ENCODE data around the gene CCNE1. TPM values are rescaled to one million over a fixed set of nuclear protein-coding genes. Genes with fewer than 3 reads are reported as not detected.
"Not testable (repeated sequence)": the region's sequence is repeated elsewhere in the genome, so short reads cannot be mapped to it uniquely, and the experiment has no call there.

CCNE1 gene
- total and polyA plus RNA-seq, 2 donors: 3.4 to 8.2 TPM

- Histone ChIP-seq H3K27ac (ENCODE audit: low read depth in 1 of 2, low read length in 1 of 2) (no peak overlapping the region), H3K4me3 (ENCODE audit: low read length in 2 of 2) (no peak overlapping the region), H3K9me3 (ENCODE audit: control insufficient read depth in 2 of 2, insufficient read depth in 1 of 2, low read length in 1 of 2) (no peaks in the 10 kb centered on the region), H3K4me1 (ENCODE audit: control insufficient read depth in 2 of 2, insufficient read depth in 2 of 2, low read length in 2 of 2) (no peaks in the 10 kb centered on the region), H3K36me3 (ENCODE audit: control insufficient read depth in 2 of 2, insufficient read depth in 2 of 2, low read length in 1 of 2) (no peaks in the 10 kb centered on the region), H3K27me3 (ENCODE audit: control insufficient read depth in 2 of 2, insufficient read depth in 1 of 2, low read length in 1 of 2) (no peaks in the 10 kb centered on the region)
- DNase-seq (ENCODE audit: low read depth in 6 of 9, low spot score in 9 of 9): no peak
- 95% methylated on average over 9 of the region's 9 CpGs for WGBS
Observed at GRCh38 chr19:29798774-29799497, 12.9 kb upstream of the CCNE1 start.

DNA sequence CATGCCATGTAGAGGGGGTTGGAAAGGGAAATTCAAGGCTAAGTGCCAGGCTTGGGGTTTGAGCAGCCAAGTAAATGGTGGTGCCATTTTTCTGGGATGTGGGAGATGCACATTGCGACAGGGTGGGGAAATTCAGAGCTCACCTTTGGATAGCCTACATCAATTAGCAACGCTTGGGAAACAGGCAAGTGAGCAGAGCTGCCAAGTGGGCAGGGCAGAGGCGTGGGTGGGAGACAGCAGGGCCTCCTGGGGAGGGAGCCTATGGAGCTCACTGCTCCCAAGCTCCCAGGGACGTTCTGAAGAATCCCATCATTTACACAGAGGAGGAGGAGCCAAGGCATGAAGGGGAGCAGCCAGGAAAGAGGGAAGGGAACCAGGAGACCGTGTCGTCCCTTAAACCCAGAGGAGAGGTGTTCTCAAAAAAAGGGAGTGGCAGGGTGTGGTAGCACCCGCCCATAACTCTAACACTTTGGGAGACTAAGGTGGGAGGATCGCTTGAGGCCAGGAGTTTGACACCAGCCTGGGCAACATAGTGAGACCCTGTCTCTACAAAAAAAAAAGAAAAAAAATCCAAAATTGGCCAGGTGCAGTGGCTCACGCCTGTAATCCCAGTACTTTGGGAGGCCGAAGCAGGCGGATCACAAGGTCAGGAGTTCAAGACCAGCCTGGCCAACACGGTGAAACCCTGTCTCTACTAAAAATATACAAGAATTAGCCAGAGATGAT lies 11.5 kb upstream of the CCNE1 start:
- DNase-seq (ENCODE audit: low read depth in 6 of 9, low spot score in 9 of 9): no peak
- H3K27me3 ChIP-seq (ENCODE audit: control insufficient read depth in 2 of 2, insufficient read depth in 1 of 2, low read length in 1 of 2): no peaks in the 10 kb centered on the region
- no peak overlapping the region for H3K27ac ChIP-seq (ENCODE audit: low read depth in 1 of 2, low read length in 1 of 2)
- no peaks in the 10 kb centered on the region for H3K9me3 ChIP-seq (ENCODE audit: control insufficient read depth in 2 of 2, insufficient read depth in 1 of 2, low read length in 1 of 2)
- WGBS: 94% methylated on average over 12 of the region's 12 CpGs
- no peaks in the 10 kb centered on the region for H3K36me3 ChIP-seq (ENCODE audit: control insufficient read depth in 2 of 2, insufficient read depth in 2 of 2, low read length in 1 of 2)
- H3K4me1 ChIP-seq (ENCODE audit: control insufficient read depth in 2 of 2, insufficient read depth in 2 of 2, low read length in 2 of 2): no peaks in the 10 kb centered on the region
- no peak overlapping the region for H3K4me3 ChIP-seq (ENCODE audit: low read length in 2 of 2)

- H3K27ac ChIP-seq (ENCODE audit: low read depth in 1 of 2, low read length in 1 of 2); DNase-seq (ENCODE audit: low read depth in 6 of 9, low spot score in 9 of 9); H3K27me3 ChIP-seq (ENCODE audit: control insufficient read depth in 2 of 2, insufficient read depth in 1 of 2, low read length in 1 of 2); H3K4me3 ChIP-seq (ENCODE audit: low read length in 2 of 2); H3K9me3 ChIP-seq (ENCODE audit: control insufficient read depth in 2 of 2, insufficient read depth in 1 of 2, low read length in 1 of 2); H3K36me3 ChIP-seq (ENCODE audit: control insufficient read depth in 2 of 2, insufficient read depth in 2 of 2, low read length in 1 of 2); H3K4me1 ChIP-seq (ENCODE audit: control insufficient read depth in 2 of 2, insufficient read depth in 2 of 2, low read length in 2 of 2): not testable (repeated sequence)
- WGBS: 97% methylated on average over 13 of the region's 13 CpGs
Observed at GRCh38 chr19:29803951-29804350, 7.8 kb upstream of the CCNE1 start.

DNA sequence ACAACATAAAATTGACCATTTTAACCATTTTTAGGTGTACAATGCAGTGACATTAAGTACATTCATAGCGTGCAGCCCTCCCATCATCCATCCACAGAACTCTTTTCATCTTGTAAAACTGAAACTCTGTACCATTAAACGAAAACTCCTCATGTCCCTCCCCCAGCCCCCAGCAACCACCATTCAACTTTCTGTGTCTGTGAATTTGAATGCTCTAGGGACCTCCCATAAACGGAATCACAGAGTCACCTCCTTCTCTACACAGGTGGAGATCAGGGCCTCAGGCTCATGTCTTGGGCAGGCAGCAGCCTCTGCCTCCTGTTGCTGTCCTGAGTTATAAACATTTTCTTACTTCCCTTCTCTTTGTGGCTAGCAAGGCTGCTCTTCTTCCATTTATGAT lies 7.3 kb upstream of the CCNE1 start:
- H3K9me3 ChIP-seq (ENCODE audit: control insufficient read depth in 2 of 2, insufficient read depth in 1 of 2, low read length in 1 of 2): no peaks in the 10 kb centered on the region
- H3K27ac ChIP-seq (ENCODE audit: low read depth in 1 of 2, low read length in 1 of 2): no peak overlapping the region
- WGBS: 63% methylated on average over 3 of the region's 3 CpGs
- no peak for DNase-seq (ENCODE audit: low read depth in 6 of 9, low spot score in 9 of 9)
- no peaks in the 10 kb centered on the region for H3K4me1 ChIP-seq (ENCODE audit: control insufficient read depth in 2 of 2, insufficient read depth in 2 of 2, low read length in 2 of 2)
- no peaks in the 10 kb centered on the region for H3K36me3 ChIP-seq (ENCODE audit: control insufficient read depth in 2 of 2, insufficient read depth in 2 of 2, low read length in 1 of 2)
- H3K27me3 ChIP-seq (ENCODE audit: control insufficient read depth in 2 of 2, insufficient read depth in 1 of 2, low read length in 1 of 2): no peaks in the 10 kb centered on the region
- no peak overlapping the region for H3K4me3 ChIP-seq (ENCODE audit: low read length in 2 of 2)

DNA sequence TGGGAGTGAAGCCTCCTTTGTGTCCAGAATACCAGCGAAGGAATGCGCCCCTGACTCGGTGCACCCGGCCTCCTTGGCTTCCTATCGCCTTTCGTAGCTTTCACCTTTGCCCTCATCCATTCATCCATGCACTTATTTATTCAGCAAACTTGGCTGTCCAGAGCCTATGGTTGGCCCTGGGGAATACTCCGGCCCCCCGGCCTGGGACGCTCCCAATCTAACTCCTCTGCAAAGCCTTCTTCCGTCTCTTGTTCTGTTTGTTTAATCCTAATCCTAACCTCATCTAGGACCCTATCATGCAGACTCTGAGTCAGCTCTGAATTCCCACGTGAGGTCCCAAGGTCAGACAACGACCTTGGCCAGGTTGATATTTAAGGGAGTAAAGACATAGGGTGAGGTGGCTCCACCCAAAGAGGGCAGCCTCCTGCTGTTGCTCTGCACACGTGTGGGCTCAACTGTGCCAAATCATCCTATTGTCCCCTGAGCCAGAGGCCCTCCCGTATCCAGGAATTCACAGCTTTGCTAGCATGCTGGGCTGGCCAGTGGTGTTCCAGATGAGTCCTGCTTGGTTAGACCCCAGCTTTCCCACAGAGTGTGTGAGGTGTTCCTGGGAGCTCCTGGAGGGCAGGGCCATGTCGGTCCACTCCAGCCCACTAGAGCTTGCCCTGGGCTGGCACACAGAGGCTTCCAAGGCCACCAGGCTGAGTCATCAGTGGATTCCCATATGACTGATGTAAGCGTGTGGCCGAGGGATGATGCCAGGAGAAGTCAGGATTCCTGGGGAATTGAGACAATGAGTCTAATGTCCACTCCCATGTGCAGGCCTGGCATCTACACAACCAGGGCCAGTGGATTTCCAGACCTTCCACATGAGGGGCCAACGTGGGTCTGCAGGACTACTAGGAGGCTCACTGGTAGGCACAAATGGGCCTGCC lies 6.5 kb upstream of the CCNE1 start:
- Histone ChIP-seq H3K4me1 (ENCODE audit: control insufficient read depth in 2 of 2, insufficient read depth in 2 of 2, low read length in 2 of 2) (no peaks in the 10 kb centered on the region), H3K9me3 (ENCODE audit: control insufficient read depth in 2 of 2, insufficient read depth in 1 of 2, low read length in 1 of 2) (no peaks in the 10 kb centered on the region), H3K36me3 (ENCODE audit: control insufficient read depth in 2 of 2, insufficient read depth in 2 of 2, low read length in 1 of 2) (no peaks in the 10 kb centered on the region), H3K4me3 (ENCODE audit: low read length in 2 of 2) (no peak overlapping the region), H3K27ac (ENCODE audit: low read depth in 1 of 2, low read length in 1 of 2) (peak overlapping the region in 1 of 2 donors; percentile 55), H3K27me3 (ENCODE audit: control insufficient read depth in 2 of 2, insufficient read depth in 1 of 2, low read length in 1 of 2) (no peaks in the 10 kb centered on the region)
- DNase-seq (ENCODE audit: low read depth in 6 of 9, low spot score in 9 of 9): no peak
- 96% methylated on average over 18 of the region's 18 CpGs for WGBS

DNA sequence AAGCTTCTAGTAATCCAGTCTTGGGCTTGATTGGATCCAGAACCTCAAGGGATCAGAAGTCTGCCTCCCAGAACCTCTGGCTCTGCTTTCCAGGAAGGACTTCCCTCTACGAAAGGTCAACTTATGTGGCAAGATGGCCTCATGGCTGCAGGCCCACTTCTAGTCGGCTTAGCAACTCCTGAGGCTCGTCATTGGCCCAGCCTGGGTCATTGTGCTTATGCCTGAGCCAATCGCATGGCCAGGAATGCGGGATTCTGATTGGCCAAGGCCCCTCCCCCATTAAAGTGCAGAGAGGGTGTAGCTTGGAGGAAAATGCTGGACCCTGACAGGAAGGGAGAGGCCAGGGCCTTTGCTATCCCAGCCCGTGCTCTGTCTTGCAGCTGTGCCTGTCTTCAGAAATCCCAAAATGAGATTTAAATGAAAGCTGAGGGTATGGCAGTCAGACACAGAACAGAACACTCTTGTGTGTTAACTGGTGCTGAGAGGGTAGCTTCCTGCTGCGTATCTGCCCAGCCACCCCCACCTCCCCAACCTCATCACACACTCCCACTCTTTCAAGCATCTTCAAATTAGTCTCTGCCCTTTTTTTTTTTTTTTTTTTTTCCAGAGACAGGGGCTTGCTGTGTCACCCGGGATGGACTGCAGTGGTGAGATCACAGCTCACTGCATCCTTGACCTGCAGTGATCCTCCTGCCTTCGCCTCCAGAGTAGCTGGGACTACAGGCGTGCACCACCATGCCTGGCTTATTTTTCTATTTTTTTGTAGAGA lies 5.5 kb upstream of the CCNE1 start:
- WGBS: 97% methylated on average over 10 of the region's 10 CpGs
- no peak overlapping the region for H3K4me3 ChIP-seq (ENCODE audit: low read length in 2 of 2)
- H3K27ac ChIP-seq (ENCODE audit: low read depth in 1 of 2, low read length in 1 of 2): no peak overlapping the region
- H3K4me1 ChIP-seq (ENCODE audit: control insufficient read depth in 2 of 2, insufficient read depth in 2 of 2, low read length in 2 of 2): peaks cover 4% of the 10 kb centered on the region in 2 donors
- H3K27me3 ChIP-seq (ENCODE audit: control insufficient read depth in 2 of 2, insufficient read depth in 1 of 2, low read length in 1 of 2): no peaks in the 10 kb centered on the region
- H3K9me3 ChIP-seq (ENCODE audit: control insufficient read depth in 2 of 2, insufficient read depth in 1 of 2, low read length in 1 of 2): no peaks in the 10 kb centered on the region
- no peak for DNase-seq (ENCODE audit: low read depth in 6 of 9, low spot score in 9 of 9)
- no peaks in the 10 kb centered on the region for H3K36me3 ChIP-seq (ENCODE audit: control insufficient read depth in 2 of 2, insufficient read depth in 2 of 2, low read length in 1 of 2)

- peaks cover 4% of the 10 kb centered on the region in 2 donors for H3K4me1 ChIP-seq (ENCODE audit: control insufficient read depth in 2 of 2, insufficient read depth in 2 of 2, low read length in 2 of 2)
- no peak for DNase-seq (ENCODE audit: low read depth in 6 of 9, low spot score in 9 of 9)
- no peaks in the 10 kb centered on the region for H3K36me3 ChIP-seq (ENCODE audit: control insufficient read depth in 2 of 2, insufficient read depth in 2 of 2, low read length in 1 of 2)
- no peaks in the 10 kb centered on the region for H3K9me3 ChIP-seq (ENCODE audit: control insufficient read depth in 2 of 2, insufficient read depth in 1 of 2, low read length in 1 of 2)
- no peaks in the 10 kb centered on the region for H3K27me3 ChIP-seq (ENCODE audit: control insufficient read depth in 2 of 2, insufficient read depth in 1 of 2, low read length in 1 of 2)
- 97% methylated on average over 6 of the region's 6 CpGs for WGBS
- no peak overlapping the region for H3K27ac ChIP-seq (ENCODE audit: low read depth in 1 of 2, low read length in 1 of 2)
- H3K4me3 ChIP-seq (ENCODE audit: low read length in 2 of 2): no peak overlapping the region
Observed at GRCh38 chr19:29807178-29807577, 4.6 kb upstream of the CCNE1 start.

- 97% methylated on average over 8 of the region's 8 CpGs for WGBS
- no peaks in the 10 kb centered on the region for H3K9me3 ChIP-seq (ENCODE audit: control insufficient read depth in 2 of 2, insufficient read depth in 1 of 2, low read length in 1 of 2)
- no peak overlapping the region for H3K4me3 ChIP-seq (ENCODE audit: low read length in 2 of 2)
- H3K4me1 ChIP-seq (ENCODE audit: control insufficient read depth in 2 of 2, insufficient read depth in 2 of 2, low read length in 2 of 2): peaks cover 6 to 11% of the 10 kb centered on the region in 2 donors
- H3K27me3 ChIP-seq (ENCODE audit: control insufficient read depth in 2 of 2, insufficient read depth in 1 of 2, low read length in 1 of 2): peaks cover 0 to 5% of the 10 kb centered on the region in 2 donors
- no peak for DNase-seq (ENCODE audit: low read depth in 6 of 9, low spot score in 9 of 9)
- no peaks in the 10 kb centered on the region for H3K36me3 ChIP-seq (ENCODE audit: control insufficient read depth in 2 of 2, insufficient read depth in 2 of 2, low read length in 1 of 2)
- no peak overlapping the region for H3K27ac ChIP-seq (ENCODE audit: low read depth in 1 of 2, low read length in 1 of 2)
Observed at GRCh38 chr19:29807870-29808405, 3.9 kb upstream of the CCNE1 start.
